K562 (cell line): ENCODE data around the gene PSMB10. TPM values are rescaled to one million over a fixed set of nuclear protein-coding genes. Genes with fewer than 3 reads are reported as not detected.

Source experiments
- CC2D1A ChIP-seq: fragments of 450-650 bp; IDR thresholded peaks from 2 replicates; pipeline ENCODE4 v1.6.1; 2017; ENCODE audit warnings: mild to moderate bottlenecking
- CHCHD3 ChIP-seq: fragments of 250-450 bp; sonication (Bioruptor Pico); IDR thresholded peaks from 2 replicates; pipeline ENCODE4 v2.1.2; 2022; ENCODE audit warnings: mild to moderate bottlenecking
- DIDO1 ChIP-seq: fragments of 450-650 bp; IDR thresholded peaks from 2 replicates; pipeline ENCODE4 v1.6.1; 2016; ENCODE audit warnings: low read depth, missing biosample characterization, missing genetic modification characterization
- E2F5 ChIP-seq: sonication (generic); formaldehyde crosslinking; IDR thresholded peaks from 2 replicates; pipeline ENCODE4 v1.8.0; 2022; ENCODE audit warnings: mild to moderate bottlenecking, missing genetic modification reagents
- HMBOX1 ChIP-seq: sonication (generic); IDR thresholded peaks from 2 replicates; pipeline ENCODE4 v1.6.1; 2016
- RAD51 ChIP-seq: fragments of 450-650 bp; IDR thresholded peaks from 2 replicates; pipeline ENCODE4 v1.7.1; 2016; ENCODE audit warnings: low read depth, mild to moderate bottlenecking, borderline replicate concordance
- SAFB ChIP-seq: fragments of 200-400 bp; formaldehyde crosslinking; IDR thresholded peaks from 2 replicates; pipeline ENCODE4 v1.6.1; 2017; ENCODE audit warnings: low read depth, low read length, borderline replicate concordance
- UBTF ChIP-seq, 2 experiments: IDR thresholded peaks; 2 replicates each; pipeline ENCODE4 v1.6.1; 2012; ENCODE audit warnings: improper control_type of control experiment in 2 of 2, low read depth in 2 of 2, low read length in 2 of 2, borderline replicate concordance in 1 of 2
- ZNF121 ChIP-seq: sonication (generic); formaldehyde crosslinking; conservative IDR thresholded peaks from 2 replicates; pipeline ENCODE4 v1.8.0; 2022; ENCODE audit warnings: missing genetic modification reagents
- ZNF785 ChIP-seq: fragments of 250-450 bp; sonication (Bioruptor Pico); IDR thresholded peaks from 2 replicates; pipeline ENCODE4 v1.4.0; 2020; ENCODE audit warnings: mild to moderate bottlenecking
- polyA plus RNA-seq, 8 experiments: library from polyadenylated mRNA; depleted of rRNA in 4 of 8; stranded (reverse) in 5 of 8; unstranded in 3 of 8; fragments of >200 nt; fragmentation: Nextera tagmentation in 2 of 8; fragmentation: Illumina TruSeq in 1 of 8; extraction: Ambion mirVana in 2 of 8; extraction: Trizol in 1 of 8; gene quantifications; 2 replicates each; pipeline versions ENCODE4 v1.2.1 to v1.2.3, GENCODE V29; 2011 to 2014; ENCODE audit warnings: inconsistent platforms in 1 of 8, missing spikeins in 1 of 8
- total RNA-seq, 7 experiments: library from RNA; depleted of rRNA in 6 of 7; stranded (reverse); fragments of >200 nt in 6 of 7; fragmentation: Illumina TruSeq in 2 of 7; extraction: Trizol in 2 of 7; gene quantifications; 2 replicates each; pipeline versions ENCODE4 v1.2.1 to v1.2.3, GENCODE V29; 2011 to 2021; ENCODE audit warnings: low replicate concordance in 1 of 7
- TF ChIP-seq, protein P1 (sequence below), 2 experiments: fragments of 450-650 bp; IDR thresholded peaks; 2 replicates each; pipeline ENCODE4 v1.6.1; 2016; ENCODE audit warnings: mild to moderate bottlenecking in 2 of 2, borderline replicate concordance in 1 of 2, low read depth in 1 of 2, moderate library complexity in 1 of 2
- TF ChIP-seq, protein P2 (sequence below): fragments of 200-800 bp; sonication (Bioruptor generic); IDR thresholded peaks from 2 replicates; pipeline ENCODE4 v1.6.1; 2017; ENCODE audit warnings: missing genetic modification characterization, missing compliant biosample characterization

PSMB10 gene
- total and polyA plus RNA-seq, 9 of the 15 experiments (the other 6 are each of a cell fraction or from before 2014, with no cell fraction given): 11.7 to 105 (median 51.0) TPM

GRCh38 chr16:67936124-67936879 lies at the start of gene PSMB10 (continued):
- TF ChIP-seq UBTF (IDR thresholded peaks at IDR 0.05; ENCODE audit: borderline replicate concordance in 1 of 2, low read depth in 2 of 2, low read length in 2 of 2) (peak; percentile 0 to 31; a peak in 1 of 4 replicates), E2F5 (CRISPR knock-in tag) (peak; percentile 67; the same call in 1 of the 2 replicates), CC2D1A (0 out of 2 replicates have a peak, but pooled peaks have one; percentile 13), RAD51 (no peak), ZNF121 (CRISPR knock-in tag) (no peak), DIDO1 (tag) (no peak), HMBOX1 (no peak), CHCHD3 (CRISPR knock-in tag) (no peak), ZNF785 (CRISPR knock-in tag) (no peak), SAFB (no peak)
- TF ChIP-seq, protein P1, sequence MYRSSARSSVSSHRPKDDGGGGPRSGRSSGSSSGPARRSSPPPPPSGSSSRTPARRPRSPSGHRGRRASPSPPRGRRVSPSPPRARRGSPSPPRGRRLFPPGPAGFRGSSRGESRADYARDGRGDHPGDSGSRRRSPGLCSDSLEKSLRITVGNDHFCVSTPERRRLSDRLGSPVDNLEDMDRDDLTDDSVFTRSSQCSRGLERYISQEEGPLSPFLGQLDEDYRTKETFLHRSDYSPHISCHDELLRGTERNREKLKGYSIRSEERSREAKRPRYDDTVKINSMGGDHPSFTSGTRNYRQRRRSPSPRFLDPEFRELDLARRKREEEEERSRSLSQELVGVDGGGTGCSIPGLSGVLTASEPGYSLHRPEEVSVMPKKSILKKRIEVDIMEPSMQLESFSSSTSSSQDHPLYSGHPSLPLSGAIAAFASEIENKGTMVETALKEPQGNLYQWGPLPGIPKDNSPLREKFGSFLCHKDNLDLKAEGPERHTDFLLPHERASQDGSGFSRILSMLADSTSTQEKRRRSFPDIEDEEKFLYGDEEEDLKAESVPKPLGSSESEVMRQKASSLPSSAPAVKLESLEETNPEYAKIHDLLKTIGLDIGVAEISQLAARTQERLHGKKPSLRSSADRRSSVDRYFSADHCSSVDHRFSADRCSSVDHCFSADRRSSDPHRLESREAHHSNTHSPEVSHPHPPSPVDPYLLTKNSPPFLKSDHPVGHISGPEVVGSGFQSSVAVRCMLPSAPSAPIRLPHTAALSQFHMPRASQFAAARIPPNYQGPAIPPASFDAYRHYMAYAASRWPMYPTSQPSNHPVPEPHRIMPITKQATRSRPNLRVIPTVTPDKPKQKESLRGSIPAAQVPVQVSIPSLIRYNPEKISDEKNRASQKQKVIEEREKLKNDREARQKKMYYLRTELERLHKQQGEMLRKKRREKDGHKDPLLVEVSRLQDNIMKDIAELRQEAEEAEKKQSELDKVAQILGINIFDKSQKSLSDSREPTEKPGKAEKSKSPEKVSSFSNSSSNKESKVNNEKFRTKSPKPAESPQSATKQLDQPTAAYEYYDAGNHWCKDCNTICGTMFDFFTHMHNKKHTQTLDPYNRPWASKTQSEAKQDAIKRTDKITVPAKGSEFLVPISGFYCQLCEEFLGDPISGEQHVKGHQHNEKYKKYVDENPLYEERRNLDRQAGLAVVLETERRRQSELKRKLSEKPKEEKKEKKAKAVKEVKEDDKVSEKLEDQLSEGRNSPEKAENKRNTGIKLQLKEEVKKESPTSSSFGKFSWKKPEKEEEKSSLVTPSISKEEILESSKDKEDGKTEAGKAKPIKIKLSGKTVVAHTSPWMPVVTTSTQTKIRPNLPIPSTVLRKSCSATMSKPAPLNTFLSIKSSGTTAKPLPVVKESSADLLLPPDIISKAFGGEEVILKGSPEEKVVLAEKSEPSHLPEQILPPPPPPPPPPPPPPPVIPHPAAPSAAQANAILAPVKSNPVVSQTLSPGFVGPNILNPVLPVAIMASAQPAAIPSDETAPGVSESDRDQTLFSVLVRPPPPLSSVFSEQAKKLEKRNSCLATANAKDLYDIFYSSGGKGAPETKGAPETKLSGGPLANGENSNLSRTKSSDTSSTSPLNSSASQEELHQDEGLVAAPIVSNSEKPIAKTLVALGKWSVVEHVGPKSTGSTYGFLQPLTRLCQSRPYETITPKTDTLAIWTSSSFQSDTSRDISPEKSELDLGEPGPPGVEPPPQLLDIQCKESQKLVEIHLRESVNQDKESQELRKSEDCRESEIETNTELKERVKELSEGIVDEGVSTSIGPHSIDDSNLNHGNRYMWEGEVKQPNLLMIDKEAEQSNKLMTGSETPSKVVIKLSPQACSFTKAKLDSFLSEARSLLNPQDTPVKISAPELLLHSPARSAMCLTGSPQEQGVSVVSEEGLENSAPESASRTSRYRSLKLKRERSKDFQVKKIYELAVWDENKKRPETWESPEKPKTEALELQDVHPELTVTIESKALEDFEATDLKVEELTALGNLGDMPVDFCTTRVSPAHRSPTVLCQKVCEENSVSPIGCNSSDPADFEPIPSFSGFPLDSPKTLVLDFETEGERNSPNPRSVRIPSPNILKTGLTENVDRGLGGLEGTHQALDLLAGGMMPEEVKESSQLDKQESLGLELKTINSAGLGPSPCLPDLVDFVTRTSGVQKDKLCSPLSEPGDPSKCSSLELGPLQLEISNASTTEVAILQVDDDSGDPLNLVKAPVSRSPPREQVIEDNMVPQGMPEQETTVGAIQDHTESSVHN (IDR thresholded peaks at IDR 0.05; ENCODE audit: borderline replicate concordance in 1 of 2, low read depth in 1 of 2): peak in 1 of 2 experiments; percentile 40; a peak in 1 of 4 replicates
- TF ChIP-seq, protein P2, sequence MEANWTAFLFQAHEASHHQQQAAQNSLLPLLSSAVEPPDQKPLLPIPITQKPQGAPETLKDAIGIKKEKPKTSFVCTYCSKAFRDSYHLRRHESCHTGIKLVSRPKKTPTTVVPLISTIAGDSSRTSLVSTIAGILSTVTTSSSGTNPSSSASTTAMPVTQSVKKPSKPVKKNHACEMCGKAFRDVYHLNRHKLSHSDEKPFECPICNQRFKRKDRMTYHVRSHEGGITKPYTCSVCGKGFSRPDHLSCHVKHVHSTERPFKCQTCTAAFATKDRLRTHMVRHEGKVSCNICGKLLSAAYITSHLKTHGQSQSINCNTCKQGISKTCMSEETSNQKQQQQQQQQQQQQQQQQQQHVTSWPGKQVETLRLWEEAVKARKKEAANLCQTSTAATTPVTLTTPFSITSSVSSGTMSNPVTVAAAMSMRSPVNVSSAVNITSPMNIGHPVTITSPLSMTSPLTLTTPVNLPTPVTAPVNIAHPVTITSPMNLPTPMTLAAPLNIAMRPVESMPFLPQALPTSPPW (CRISPR knock-in tag): peak; percentile 17
